ENCODE data around the gene KANSL3.

Gene KANSL3

DNA sequence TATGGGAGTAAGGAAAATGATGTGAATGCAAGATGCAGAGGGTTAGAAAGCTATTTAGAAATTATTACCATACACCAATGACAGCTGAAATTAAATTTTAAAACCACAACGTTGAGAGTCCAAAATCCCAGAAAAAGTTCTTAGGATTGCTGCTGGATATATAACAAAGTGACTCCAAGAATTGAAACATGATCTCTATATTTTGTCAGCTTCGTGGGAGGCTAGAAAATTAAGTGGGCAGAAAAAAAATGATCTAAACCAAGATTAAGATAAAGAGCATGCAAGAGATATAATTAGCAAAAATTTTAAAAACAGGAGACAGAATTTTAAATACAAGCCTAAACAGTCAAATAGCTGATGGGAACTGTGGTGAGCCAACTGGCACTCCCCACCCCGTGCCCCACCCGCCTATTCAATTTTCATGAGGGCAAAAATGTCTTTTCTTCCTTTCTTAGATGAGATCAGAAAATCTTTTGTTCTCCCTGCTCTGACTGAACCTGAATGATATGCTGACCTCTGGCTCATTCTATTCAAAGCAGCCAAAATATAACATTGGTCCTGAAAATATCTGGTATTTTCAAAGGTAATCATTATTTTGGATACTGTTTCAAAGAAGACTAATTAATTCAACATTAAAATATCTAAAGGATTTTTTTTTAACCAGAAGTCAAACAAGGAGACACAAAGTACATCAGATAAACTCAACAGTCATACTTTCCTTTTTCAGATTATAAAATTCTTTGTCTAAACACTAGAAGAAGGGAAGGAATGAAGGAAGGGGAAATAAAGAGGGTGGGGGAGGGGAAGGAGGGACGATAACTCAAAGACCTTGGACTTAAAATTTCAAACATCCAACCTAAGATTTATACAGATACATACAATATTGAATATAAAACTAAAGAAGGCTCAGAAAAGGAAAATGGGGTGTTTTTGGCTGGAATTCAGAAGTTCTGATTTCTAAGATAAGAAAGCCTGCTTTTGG, 12.2 kb downstream of the KANSL3 start:
- TF ChIP-seq HDGF (IDR thresholded peaks at IDR 0.05; ENCODE audit: borderline replicate concordance) (no peak), ARNT (IDR thresholded peaks at IDR 0.05) (no peak), LEF1 (IDR thresholded peaks at IDR 0.05; ENCODE audit: borderline replicate concordance) (no peak), SP1 (IDR thresholded peaks at IDR 0.05) (no peak), ELF4 (IDR thresholded peaks at IDR 0.05) (no peak), L3MBTL2 (conservative IDR thresholded peaks at IDR 0.05) (no peak), TARDBP (IDR thresholded peaks at IDR 0.05) (no peak), SUZ12 (IDR thresholded peaks at IDR 0.05) (no peak), NFRKB (IDR thresholded peaks at IDR 0.05) (no peak), FOXM1 (IDR thresholded peaks at IDR 0.05; ENCODE audit: borderline replicate concordance) (no peak), FOXK2 (IDR thresholded peaks at IDR 0.05) (no peak), BHLHE40 (IDR thresholded peaks at IDR 0.05; ENCODE audit: borderline replicate concordance) (no peak), FOXA1 (IDR thresholded peaks at IDR 0.05) (no peak), ZNF384 (IDR thresholded peaks at IDR 0.05) (no peak), CTBP1 (IDR thresholded peaks at IDR 0.05; ENCODE audit: borderline replicate concordance) (no peak)
- TF ChIP-seq, protein P1, sequence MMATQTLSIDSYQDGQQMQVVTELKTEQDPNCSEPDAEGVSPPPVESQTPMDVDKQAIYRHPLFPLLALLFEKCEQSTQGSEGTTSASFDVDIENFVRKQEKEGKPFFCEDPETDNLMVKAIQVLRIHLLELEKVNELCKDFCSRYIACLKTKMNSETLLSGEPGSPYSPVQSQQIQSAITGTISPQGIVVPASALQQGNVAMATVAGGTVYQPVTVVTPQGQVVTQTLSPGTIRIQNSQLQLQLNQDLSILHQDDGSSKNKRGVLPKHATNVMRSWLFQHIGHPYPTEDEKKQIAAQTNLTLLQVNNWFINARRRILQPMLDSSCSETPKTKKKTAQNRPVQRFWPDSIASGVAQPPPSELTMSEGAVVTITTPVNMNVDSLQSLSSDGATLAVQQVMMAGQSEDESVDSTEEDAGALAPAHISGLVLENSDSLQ (IDR thresholded peaks at IDR 0.05) = no peak
- CTCF ChIA-PET = no interaction called here
- POLR2A ChIA-PET = interaction anchor here (0.7 to 4.9 kb wide), 2 partner anchors 9 to 12 kb away, joined by 3 to 21 read pairs; partner anchors contain the start of gene KANSL3
- DNase-seq (ENCODE audit: extremely low spot score) = no peak

DNA sequence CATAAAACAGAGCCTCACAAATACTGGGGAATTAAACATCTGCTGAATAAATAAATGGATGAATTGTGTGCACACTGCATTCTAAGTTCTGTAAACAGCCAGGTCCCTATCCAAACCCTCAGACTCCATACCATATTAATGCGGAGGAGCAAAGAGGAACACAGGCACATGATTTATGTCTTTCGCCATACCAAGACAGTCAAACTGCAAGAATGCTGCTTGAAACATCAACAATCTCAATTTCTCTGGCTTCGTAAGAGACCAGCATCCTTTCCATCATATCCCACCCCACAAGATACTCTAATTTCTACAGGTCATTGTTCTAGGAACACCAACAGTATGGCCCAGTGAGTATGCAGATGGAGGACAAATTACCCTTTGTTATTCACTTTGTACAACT, 15.0 kb downstream of the KANSL3 start:
- DNase-seq (ENCODE audit: extremely low spot score) = no peak
- no peak for TF ChIP-seq FOXA1 (IDR thresholded peaks at IDR 0.05)
- no peak for TF ChIP-seq L3MBTL2 (conservative IDR thresholded peaks at IDR 0.05)
- no peak for TF ChIP-seq HDGF (IDR thresholded peaks at IDR 0.05; ENCODE audit: borderline replicate concordance)
- ChIA-PET POLR2A (interaction anchor here (1.6 kb wide), 1 partner anchor 16 kb away, joined by 5 read pairs; no protein-coding TSS in a partner anchor), CTCF (no interaction called here)

- no peak for DNase-seq (ENCODE audit: extremely low spot score)
- ChIA-PET CTCF (no interaction called here), POLR2A (no interaction called here)
- no peak for TF ChIP-seq SUZ12 (IDR thresholded peaks at IDR 0.05)
- no peak for TF ChIP-seq ARNT (IDR thresholded peaks at IDR 0.05)
- TF ChIP-seq ZNF384 (IDR thresholded peaks at IDR 0.05) = no peak
- no peak for TF ChIP-seq CTBP1 (IDR thresholded peaks at IDR 0.05; ENCODE audit: borderline replicate concordance)
- no peak for TF ChIP-seq FOXA1 (IDR thresholded peaks at IDR 0.05)
- TF ChIP-seq ELF4 (IDR thresholded peaks at IDR 0.05) = no peak
- no peak for TF ChIP-seq L3MBTL2 (conservative IDR thresholded peaks at IDR 0.05)
- TF ChIP-seq FOXK2 (IDR thresholded peaks at IDR 0.05) = no peak
- no peak for TF ChIP-seq BHLHE40 (IDR thresholded peaks at IDR 0.05; ENCODE audit: borderline replicate concordance)
These were observed 15.6 kb downstream of the KANSL3 start for GRCh38 chr2:96622544-96622943.

DNA sequence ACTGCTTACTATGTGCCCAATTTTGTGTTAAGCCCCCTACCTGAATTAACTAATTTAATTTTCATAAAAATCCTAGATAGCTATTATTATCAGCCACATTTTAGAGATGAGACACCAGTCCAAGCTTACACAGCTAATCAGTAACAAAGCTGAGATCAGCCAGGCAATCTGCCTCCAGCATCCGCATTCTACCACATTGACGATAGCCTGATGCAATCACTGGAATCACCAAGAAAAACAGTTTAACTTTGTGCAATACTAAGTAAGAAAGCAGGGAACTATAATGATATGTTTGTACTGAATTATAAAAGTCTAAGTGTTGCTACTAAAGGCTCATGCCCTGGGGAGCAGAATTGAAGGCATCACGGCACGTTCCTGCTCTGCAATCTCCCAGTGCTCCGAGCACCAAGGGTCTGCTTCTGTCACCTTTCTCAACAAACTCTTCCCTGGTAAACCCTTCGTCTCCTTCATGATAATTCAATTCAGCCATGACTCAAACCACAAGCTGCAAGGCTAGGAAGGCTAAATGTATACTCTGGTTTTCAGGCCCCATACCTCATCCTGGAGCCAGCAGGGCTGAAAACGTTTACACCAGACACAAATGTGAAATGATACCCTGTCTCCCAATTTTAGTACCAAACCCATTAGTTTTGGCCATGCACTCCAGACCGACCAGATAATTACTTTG, 19.4 kb downstream of the KANSL3 start:
- TF ChIP-seq FOXA1 (IDR thresholded peaks at IDR 0.05) = no peak
- no peak for TF ChIP-seq NFRKB (IDR thresholded peaks at IDR 0.05)
- TF ChIP-seq FOXK2 (IDR thresholded peaks at IDR 0.05) = no peak
- TF ChIP-seq BHLHE40 (IDR thresholded peaks at IDR 0.05; ENCODE audit: borderline replicate concordance) = no peak
- no peak for TF ChIP-seq ARNT (IDR thresholded peaks at IDR 0.05)
- no peak for TF ChIP-seq L3MBTL2 (conservative IDR thresholded peaks at IDR 0.05)
- no peak for TF ChIP-seq HDGF (IDR thresholded peaks at IDR 0.05; ENCODE audit: borderline replicate concordance)
- TF ChIP-seq FOXM1 (IDR thresholded peaks at IDR 0.05; ENCODE audit: borderline replicate concordance) = no peak
- no peak for TF ChIP-seq LEF1 (IDR thresholded peaks at IDR 0.05; ENCODE audit: borderline replicate concordance)
- TF ChIP-seq SP1 (IDR thresholded peaks at IDR 0.05) = no peak
- TF ChIP-seq ELF4 (IDR thresholded peaks at IDR 0.05) = no peak
- TF ChIP-seq SUZ12 (IDR thresholded peaks at IDR 0.05) = no peak
- TF ChIP-seq TARDBP (IDR thresholded peaks at IDR 0.05) = no peak
- TF ChIP-seq CTBP1 (IDR thresholded peaks at IDR 0.05; ENCODE audit: borderline replicate concordance) = no peak
- TF ChIP-seq, protein P1 (IDR thresholded peaks at IDR 0.05) = no peak
- ChIA-PET CTCF (no interaction called here), POLR2A (interaction anchor here (1.2 to 1.3 kb wide), 2 partner anchors 10 to 411 kb away, joined by 3 to 4 read pairs; partner anchors contain the start of gene STARD7)
- DNase-seq (ENCODE audit: extremely low spot score) = no peak

GRCh38 chr2:96617012-96617411, 21.1 kb downstream of the KANSL3 start:
- ChIA-PET POLR2A (interaction anchor here (1.6 kb wide), 1 partner anchor 12 kb away, joined by 3 read pairs; no protein-coding TSS in a partner anchor), CTCF (no interaction called here)
- TF ChIP-seq FOXM1 (IDR thresholded peaks at IDR 0.05; ENCODE audit: borderline replicate concordance) (no peak), HDGF (IDR thresholded peaks at IDR 0.05; ENCODE audit: borderline replicate concordance) (no peak), ZNF384 (IDR thresholded peaks at IDR 0.05) (no peak), ELF4 (IDR thresholded peaks at IDR 0.05) (no peak), NFRKB (IDR thresholded peaks at IDR 0.05) (no peak), FOXA1 (IDR thresholded peaks at IDR 0.05) (no peak), BHLHE40 (IDR thresholded peaks at IDR 0.05; ENCODE audit: borderline replicate concordance) (no peak), SP1 (IDR thresholded peaks at IDR 0.05) (no peak), LEF1 (IDR thresholded peaks at IDR 0.05; ENCODE audit: borderline replicate concordance) (no peak), CTBP1 (IDR thresholded peaks at IDR 0.05; ENCODE audit: borderline replicate concordance) (no peak), FOXK2 (IDR thresholded peaks at IDR 0.05) (no peak), L3MBTL2 (conservative IDR thresholded peaks at IDR 0.05) (no peak), SUZ12 (IDR thresholded peaks at IDR 0.05) (no peak), TARDBP (IDR thresholded peaks at IDR 0.05) (no peak)
- DNase-seq (ENCODE audit: extremely low spot score) = no peak

- TF ChIP-seq ARNT (IDR thresholded peaks at IDR 0.05) = no peak
- no peak for TF ChIP-seq CTBP1 (IDR thresholded peaks at IDR 0.05; ENCODE audit: borderline replicate concordance)
- TF ChIP-seq SP1 (IDR thresholded peaks at IDR 0.05) = no peak
- no peak for TF ChIP-seq BHLHE40 (IDR thresholded peaks at IDR 0.05; ENCODE audit: borderline replicate concordance)
- no peak for TF ChIP-seq LEF1 (IDR thresholded peaks at IDR 0.05; ENCODE audit: borderline replicate concordance)
- TF ChIP-seq FOXK2 (IDR thresholded peaks at IDR 0.05) = no peak
- no peak for TF ChIP-seq L3MBTL2 (conservative IDR thresholded peaks at IDR 0.05)
- no peak for TF ChIP-seq TARDBP (IDR thresholded peaks at IDR 0.05)
- no peak for TF ChIP-seq FOXM1 (IDR thresholded peaks at IDR 0.05; ENCODE audit: borderline replicate concordance)
- no peak for TF ChIP-seq SUZ12 (IDR thresholded peaks at IDR 0.05)
- no peak for TF ChIP-seq ZNF384 (IDR thresholded peaks at IDR 0.05)
- TF ChIP-seq FOXA1 (IDR thresholded peaks at IDR 0.05) = no peak
- TF ChIP-seq, protein P1 (IDR thresholded peaks at IDR 0.05) = no peak
- TF ChIP-seq HDGF (IDR thresholded peaks at IDR 0.05; ENCODE audit: borderline replicate concordance) = no peak
- no peak for DNase-seq (ENCODE audit: extremely low spot score)
- POLR2A ChIA-PET = no interaction called here
- CTCF ChIA-PET = no interaction called here
These were observed 21.6 kb downstream of the KANSL3 start for GRCh38 chr2:96616535-96616934.

Data from HEK293T (cell line).